ENCODE measurements around the gene CUX1.

Gene CUX1

DNA sequence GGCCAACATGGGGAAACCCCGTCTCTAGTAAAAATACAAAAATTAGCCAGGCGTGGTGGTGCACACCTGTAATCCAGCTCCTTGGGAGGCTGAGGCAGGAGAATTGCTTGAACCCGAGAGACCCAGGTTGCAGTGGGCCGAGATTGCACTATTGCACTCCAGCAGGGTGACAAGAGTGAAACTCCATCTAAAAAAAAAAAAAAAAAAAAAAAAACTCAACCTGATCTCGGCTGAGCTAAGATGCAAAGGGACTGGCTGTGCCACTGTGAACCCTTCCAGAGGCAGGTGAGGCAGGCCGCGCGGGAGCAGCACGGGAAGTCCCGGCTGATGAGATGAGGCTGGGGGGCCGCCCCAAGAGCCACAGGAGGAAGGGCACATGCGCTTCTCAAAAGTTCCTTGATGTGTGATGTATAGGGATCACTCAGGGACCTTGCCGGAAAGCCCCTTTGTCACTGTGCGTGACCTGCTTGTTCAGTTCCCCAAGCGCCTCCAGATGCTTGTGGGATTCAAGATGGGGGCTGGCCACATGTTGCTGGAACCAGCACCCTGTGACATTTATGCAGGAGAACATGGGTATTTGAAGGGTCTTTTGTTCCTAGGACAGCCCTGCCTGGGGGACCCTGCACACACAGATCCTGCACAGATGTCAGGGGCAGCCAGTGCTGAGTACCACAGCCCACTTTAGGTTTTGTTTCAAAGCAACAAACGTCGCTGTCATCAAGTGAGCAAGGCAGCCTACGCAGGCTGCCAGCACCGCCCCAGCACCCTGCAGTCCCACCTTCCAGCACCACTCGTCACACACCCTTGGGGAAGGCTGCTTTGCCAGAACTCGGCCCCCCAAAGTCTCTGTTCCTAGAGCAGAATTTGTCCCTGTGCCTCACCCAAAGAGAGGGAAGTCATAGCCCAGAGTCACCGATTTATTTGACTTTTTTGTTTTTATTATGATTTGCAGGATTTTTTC is 394.4 kb downstream of the CUX1 start:
- ATAC-seq, result no peak
- no peak for TF ChIP-seq BACH2 (CRISPR knock-in tag; IDR thresholded peaks at IDR 0.05; ENCODE audit: borderline replicate concordance)
- TF ChIP-seq ISL1 (CRISPR knock-in tag; IDR thresholded peaks at IDR 0.05), result no peak
- TF ChIP-seq OSR1 (CRISPR knock-in tag; IDR thresholded peaks at IDR 0.05), result no peak
- no peak for TF ChIP-seq ARNTL (CRISPR knock-in tag; IDR thresholded peaks at IDR 0.05; ENCODE audit: borderline replicate concordance, low read depth)
- no peak for TF ChIP-seq RARB (CRISPR knock-in tag; IDR thresholded peaks at IDR 0.05)

DNA sequence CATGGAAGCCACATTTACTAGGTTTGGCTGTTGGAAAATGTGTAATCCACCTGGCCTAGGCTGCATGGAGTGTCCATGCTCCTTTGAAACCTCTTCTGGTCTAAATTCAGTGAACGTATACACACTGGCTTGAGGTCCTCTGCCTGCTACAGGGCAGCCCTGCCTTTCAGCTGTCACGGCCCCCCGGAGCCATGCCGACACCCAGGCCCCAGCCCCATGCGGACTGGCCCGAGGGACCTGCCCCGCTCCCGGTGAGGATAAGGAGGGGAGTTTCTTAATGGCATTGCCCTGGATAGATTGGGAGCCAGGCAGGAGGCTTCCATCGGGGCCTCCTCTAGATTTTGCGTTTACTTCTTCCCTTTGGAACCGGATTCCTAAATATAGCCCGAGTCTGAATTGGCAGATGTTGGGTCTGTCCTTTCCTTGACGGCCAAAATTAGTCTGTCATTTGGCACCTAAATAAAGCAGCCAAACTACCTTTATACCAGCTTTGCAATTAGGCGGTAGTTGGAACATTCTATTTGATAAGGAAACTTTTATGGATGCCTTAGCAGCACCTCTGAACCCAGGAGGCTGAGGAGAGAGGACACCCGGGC is 397.1 kb downstream of the CUX1 start:
- no peak for ATAC-seq
- TF ChIP-seq ZFP30 (CRISPR knock-in tag; IDR thresholded peaks at IDR 0.05) (no peak), TOX (CRISPR knock-in tag; IDR thresholded peaks at IDR 0.05; ENCODE audit: borderline replicate concordance) (no peak), ARNTL (CRISPR knock-in tag; IDR thresholded peaks at IDR 0.05; ENCODE audit: borderline replicate concordance, low read depth) (no peak), BACH2 (CRISPR knock-in tag; IDR thresholded peaks at IDR 0.05; ENCODE audit: borderline replicate concordance) (no peak), ZC3H10 (CRISPR knock-in tag; IDR thresholded peaks at IDR 0.05) (no peak), ESRRG (CRISPR knock-in tag; IDR thresholded peaks at IDR 0.05) (no peak), ISL1 (CRISPR knock-in tag; IDR thresholded peaks at IDR 0.05) (no peak), ZFP3 (CRISPR knock-in tag; IDR thresholded peaks at IDR 0.05) (no peak), PPARA (CRISPR knock-in tag; IDR thresholded peaks at IDR 0.05; ENCODE audit: borderline replicate concordance) (no peak), TCF4 (CRISPR knock-in tag; IDR thresholded peaks at IDR 0.05; ENCODE audit: borderline replicate concordance) (no peak)
- TF ChIP-seq, protein P1, sequence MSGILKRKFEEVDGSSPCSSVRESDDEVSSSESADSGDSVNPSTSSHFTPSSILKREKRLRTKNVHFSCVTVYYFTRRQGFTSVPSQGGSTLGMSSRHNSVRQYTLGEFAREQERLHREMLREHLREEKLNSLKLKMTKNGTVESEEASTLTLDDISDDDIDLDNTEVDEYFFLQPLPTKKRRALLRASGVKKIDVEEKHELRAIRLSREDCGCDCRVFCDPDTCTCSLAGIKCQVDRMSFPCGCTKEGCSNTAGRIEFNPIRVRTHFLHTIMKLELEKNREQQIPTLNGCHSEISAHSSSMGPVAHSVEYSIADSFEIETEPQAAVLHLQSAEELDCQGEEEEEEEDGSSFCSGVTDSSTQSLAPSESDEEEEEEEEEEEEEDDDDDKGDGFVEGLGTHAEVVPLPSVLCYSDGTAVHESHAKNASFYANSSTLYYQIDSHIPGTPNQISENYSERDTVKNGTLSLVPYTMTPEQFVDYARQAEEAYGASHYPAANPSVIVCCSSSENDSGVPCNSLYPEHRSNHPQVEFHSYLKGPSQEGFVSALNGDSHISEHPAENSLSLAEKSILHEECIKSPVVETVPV (CRISPR knock-in tag; IDR thresholded peaks at IDR 0.05), result no peak

DNA sequence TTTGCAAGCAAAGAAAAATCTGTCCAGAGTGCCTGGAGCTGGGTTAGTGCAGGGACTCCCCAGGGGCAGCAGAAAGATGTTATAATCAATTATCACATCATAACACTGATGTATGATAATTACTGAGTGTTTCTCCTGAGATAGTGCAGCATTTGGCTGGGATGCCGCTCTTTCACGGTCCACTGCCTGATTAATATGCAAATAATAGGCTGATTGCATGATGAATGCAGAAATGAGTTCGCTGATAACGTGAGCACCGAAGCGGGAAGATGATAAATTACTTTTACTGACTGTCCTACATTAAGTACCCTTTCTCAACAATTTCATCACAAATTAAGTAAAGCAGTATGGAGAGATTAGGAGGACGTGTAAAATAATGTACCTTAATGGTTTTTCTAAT is 397.8 kb downstream of the CUX1 start:
- TF ChIP-seq OSR1 (CRISPR knock-in tag; IDR thresholded peaks at IDR 0.05) (no peak), TOX (CRISPR knock-in tag; IDR thresholded peaks at IDR 0.05; ENCODE audit: borderline replicate concordance) (no peak), ESRRG (CRISPR knock-in tag; IDR thresholded peaks at IDR 0.05) (no peak), ZC3H10 (CRISPR knock-in tag; IDR thresholded peaks at IDR 0.05) (no peak), TCF4 (CRISPR knock-in tag; IDR thresholded peaks at IDR 0.05; ENCODE audit: borderline replicate concordance) (no peak), ZFP30 (CRISPR knock-in tag; IDR thresholded peaks at IDR 0.05) (no peak), ZNF70 (CRISPR knock-in tag; IDR thresholded peaks at IDR 0.05) (no peak), RARB (CRISPR knock-in tag; IDR thresholded peaks at IDR 0.05) (no peak), SNAI2 (CRISPR knock-in tag; IDR thresholded peaks at IDR 0.05) (no peak), ZNF8 (CRISPR knock-in tag; IDR thresholded peaks at IDR 0.05) (no peak), BACH2 (CRISPR knock-in tag; IDR thresholded peaks at IDR 0.05; ENCODE audit: borderline replicate concordance) (no peak), CSDC2 (CRISPR knock-in tag; IDR thresholded peaks at IDR 0.05) (no peak), ARNTL (CRISPR knock-in tag; IDR thresholded peaks at IDR 0.05; ENCODE audit: borderline replicate concordance, low read depth) (no peak), GLIS3 (CRISPR knock-in tag; IDR thresholded peaks at IDR 0.05) (no peak), ZFP3 (CRISPR knock-in tag; IDR thresholded peaks at IDR 0.05) (no peak)
- TF ChIP-seq, protein P2, sequence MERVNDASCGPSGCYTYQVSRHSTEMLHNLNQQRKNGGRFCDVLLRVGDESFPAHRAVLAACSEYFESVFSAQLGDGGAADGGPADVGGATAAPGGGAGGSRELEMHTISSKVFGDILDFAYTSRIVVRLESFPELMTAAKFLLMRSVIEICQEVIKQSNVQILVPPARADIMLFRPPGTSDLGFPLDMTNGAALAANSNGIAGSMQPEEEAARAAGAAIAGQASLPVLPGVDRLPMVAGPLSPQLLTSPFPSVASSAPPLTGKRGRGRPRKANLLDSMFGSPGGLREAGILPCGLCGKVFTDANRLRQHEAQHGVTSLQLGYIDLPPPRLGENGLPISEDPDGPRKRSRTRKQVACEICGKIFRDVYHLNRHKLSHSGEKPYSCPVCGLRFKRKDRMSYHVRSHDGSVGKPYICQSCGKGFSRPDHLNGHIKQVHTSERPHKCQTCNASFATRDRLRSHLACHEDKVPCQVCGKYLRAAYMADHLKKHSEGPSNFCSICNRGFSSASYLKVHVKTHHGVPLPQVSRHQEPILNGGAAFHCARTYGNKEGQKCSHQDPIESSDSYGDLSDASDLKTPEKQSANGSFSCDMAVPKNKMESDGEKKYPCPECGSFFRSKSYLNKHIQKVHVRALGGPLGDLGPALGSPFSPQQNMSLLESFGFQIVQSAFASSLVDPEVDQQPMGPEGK (CRISPR knock-in tag; IDR thresholded peaks at IDR 0.05; ENCODE audit: borderline replicate concordance), result no peak
- TF ChIP-seq, protein P1 (CRISPR knock-in tag; IDR thresholded peaks at IDR 0.05), result no peak
- TF ChIP-seq, protein P3, sequence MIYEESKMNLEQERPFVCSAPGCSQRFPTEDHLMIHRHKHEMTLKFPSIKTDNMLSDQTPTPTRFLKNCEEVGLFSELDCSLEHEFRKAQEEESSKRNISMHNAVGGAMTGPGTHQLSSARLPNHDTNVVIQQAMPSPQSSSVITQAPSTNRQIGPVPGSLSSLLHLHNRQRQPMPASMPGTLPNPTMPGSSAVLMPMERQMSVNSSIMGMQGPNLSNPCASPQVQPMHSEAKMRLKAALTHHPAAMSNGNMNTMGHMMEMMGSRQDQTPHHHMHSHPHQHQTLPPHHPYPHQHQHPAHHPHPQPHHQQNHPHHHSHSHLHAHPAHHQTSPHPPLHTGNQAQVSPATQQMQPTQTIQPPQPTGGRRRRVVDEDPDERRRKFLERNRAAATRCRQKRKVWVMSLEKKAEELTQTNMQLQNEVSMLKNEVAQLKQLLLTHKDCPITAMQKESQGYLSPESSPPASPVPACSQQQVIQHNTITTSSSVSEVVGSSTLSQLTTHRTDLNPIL (CRISPR knock-in tag; IDR thresholded peaks at IDR 0.05; ENCODE audit: low read depth), result no peak
- TF ChIP-seq, protein P4, sequence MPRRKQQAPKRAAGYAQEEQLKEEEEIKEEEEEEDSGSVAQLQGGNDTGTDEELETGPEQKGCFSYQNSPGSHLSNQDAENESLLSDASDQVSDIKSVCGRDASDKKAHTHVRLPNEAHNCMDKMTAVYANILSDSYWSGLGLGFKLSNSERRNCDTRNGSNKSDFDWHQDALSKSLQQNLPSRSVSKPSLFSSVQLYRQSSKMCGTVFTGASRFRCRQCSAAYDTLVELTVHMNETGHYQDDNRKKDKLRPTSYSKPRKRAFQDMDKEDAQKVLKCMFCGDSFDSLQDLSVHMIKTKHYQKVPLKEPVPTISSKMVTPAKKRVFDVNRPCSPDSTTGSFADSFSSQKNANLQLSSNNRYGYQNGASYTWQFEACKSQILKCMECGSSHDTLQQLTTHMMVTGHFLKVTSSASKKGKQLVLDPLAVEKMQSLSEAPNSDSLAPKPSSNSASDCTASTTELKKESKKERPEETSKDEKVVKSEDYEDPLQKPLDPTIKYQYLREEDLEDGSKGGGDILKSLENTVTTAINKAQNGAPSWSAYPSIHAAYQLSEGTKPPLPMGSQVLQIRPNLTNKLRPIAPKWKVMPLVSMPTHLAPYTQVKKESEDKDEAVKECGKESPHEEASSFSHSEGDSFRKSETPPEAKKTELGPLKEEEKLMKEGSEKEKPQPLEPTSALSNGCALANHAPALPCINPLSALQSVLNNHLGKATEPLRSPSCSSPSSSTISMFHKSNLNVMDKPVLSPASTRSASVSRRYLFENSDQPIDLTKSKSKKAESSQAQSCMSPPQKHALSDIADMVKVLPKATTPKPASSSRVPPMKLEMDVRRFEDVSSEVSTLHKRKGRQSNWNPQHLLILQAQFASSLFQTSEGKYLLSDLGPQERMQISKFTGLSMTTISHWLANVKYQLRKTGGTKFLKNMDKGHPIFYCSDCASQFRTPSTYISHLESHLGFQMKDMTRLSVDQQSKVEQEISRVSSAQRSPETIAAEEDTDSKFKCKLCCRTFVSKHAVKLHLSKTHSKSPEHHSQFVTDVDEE (CRISPR knock-in tag; IDR thresholded peaks at IDR 0.05), result no peak

More for the DNA sequence above, 397.8 kb downstream of the CUX1 start:
- no peak for ATAC-seq

All from SK-N-SH treated with all-trans-retinoic acid at 6 μM for 48 hours (cell line).